ENCODE measurements around the gene KNSTRN.

KNSTRN gene

DNA sequence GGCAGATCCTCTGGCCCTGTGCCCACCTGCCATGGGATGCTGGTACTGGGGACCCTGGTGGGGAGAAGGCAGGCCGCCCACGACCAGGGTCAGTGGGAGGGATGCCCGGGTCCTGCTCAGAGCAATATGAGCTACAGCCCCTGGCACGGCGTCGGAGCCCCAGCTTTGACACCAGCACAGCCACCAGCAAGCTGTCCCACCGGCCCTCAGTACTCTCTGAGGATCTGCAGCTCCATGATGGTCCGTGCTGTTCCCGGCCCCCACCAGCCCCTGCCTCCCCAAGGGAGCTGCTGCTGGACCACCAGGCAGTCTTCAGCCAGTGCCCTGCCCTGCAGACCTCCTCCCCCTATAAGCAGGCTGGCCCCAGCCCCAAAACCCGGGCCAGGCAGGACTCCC is 13.0 kb upstream of the KNSTRN start:
- in situ Hi-C loops (cut with MboI; ENCODE audit: low pct_unique_long_range_greater_than_20kb, low sequenced_read_pairs, unreplicated experiment): no loop called here
- DNase-seq (ENCODE audit: low spot score): no peak
- TF ChIP-seq, protein P1, sequence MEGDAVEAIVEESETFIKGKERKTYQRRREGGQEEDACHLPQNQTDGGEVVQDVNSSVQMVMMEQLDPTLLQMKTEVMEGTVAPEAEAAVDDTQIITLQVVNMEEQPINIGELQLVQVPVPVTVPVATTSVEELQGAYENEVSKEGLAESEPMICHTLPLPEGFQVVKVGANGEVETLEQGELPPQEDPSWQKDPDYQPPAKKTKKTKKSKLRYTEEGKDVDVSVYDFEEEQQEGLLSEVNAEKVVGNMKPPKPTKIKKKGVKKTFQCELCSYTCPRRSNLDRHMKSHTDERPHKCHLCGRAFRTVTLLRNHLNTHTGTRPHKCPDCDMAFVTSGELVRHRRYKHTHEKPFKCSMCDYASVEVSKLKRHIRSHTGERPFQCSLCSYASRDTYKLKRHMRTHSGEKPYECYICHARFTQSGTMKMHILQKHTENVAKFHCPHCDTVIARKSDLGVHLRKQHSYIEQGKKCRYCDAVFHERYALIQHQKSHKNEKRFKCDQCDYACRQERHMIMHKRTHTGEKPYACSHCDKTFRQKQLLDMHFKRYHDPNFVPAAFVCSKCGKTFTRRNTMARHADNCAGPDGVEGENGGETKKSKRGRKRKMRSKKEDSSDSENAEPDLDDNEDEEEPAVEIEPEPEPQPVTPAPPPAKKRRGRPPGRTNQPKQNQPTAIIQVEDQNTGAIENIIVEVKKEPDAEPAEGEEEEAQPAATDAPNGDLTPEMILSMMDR (IDR thresholded peaks at IDR 0.05; ENCODE audit: extremely low read depth, insufficient read depth, missing control alignments): no peak

DNA sequence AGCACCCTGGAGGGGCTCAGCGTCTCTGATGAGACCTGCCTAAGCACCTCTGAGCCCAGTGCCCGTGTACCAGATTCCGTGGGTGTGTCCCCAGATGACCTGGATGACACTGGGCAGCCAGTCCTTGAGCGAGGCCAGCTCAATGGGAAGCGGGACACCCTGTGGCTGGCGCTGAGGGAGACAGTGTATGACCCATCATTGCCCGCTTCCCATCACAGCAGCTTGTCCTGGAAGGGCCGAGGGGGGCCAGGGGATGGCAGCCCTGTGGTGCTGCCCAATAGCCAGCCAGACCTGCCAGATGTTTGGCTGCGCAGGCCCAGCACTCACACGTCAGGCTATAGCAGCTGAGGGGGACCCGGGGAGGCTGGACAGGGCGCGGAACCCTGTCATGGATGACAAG is 12.6 kb upstream of the KNSTRN start:
- DNase-seq (ENCODE audit: low spot score): no peak
- TF ChIP-seq, protein P1 (IDR thresholded peaks at IDR 0.05; ENCODE audit: extremely low read depth, insufficient read depth, missing control alignments): no peak
- in situ Hi-C loops (cut with MboI; ENCODE audit: low pct_unique_long_range_greater_than_20kb, low sequenced_read_pairs, unreplicated experiment): no loop called here

DNA sequence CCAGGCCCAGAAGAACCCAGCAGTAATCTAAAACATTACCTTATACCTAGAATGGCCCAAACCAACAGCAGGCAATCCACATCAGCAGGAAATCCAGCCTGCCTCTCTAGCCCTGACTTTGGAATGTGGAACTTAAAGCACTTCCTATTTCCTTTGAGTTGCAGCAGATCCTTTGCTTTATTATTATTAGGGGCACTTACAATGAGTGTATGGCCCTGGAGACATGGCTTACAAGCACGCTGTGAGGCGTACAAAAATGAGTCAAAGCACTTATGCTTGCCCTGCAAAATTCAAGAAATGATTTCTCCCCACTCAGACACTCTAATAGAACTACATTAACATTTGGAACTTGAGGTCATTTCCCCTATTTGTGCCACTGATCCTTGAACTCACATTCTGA is 9.5 kb upstream of the KNSTRN start:
- TF ChIP-seq, protein P1 (IDR thresholded peaks at IDR 0.05; ENCODE audit: extremely low read depth, insufficient read depth, missing control alignments): no peak
- in situ Hi-C loops (cut with MboI; ENCODE audit: low pct_unique_long_range_greater_than_20kb, low sequenced_read_pairs, unreplicated experiment): no loop called here
- no peak for DNase-seq (ENCODE audit: low spot score)

DNA sequence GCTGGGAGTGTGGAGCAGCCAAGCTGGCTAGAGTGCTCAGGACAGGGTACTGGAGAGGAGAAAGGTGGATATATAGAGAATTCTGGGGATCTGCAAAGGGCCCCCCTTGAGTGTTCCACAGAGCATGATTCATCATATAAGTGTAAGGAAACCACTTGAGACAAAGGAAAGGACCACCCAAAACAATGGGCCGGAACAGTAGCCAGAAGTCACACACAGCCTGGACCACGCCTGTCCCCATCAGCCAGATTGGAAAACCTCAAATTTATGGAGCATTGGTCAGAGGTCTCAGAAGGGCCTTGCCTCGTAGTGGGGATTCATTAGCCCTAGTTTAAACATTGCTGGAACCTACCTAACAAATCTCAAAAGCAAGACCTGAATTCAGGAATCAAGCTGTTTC is 4.9 kb upstream of the KNSTRN start:
- TF ChIP-seq, protein P1 (IDR thresholded peaks at IDR 0.05; ENCODE audit: extremely low read depth, insufficient read depth, missing control alignments): no peak
- no peak for DNase-seq (ENCODE audit: low spot score)
- in situ Hi-C loops (cut with MboI; ENCODE audit: low pct_unique_long_range_greater_than_20kb, low sequenced_read_pairs, unreplicated experiment): no loop called here

DNA sequence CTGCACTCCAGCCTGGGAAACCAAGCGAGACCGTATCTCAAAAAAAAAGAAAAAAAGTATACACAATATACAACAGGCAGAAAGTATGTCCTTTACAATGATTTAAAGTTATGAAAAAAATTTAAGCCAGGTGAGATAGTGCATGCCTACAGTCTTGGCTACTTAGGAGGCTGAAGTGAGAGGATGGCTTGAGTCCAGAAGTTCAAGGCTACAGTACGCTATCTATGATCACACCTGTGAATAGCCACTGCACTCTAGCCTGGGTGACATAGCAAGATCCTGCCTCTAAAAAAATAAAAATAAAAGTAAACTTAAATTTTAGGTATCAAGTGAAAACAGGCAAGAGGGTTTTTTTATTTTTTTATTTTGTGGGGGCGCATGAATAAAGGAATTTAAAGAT is 3.1 kb upstream of the KNSTRN start:
- DNase-seq (ENCODE audit: low spot score): no peak
- TF ChIP-seq, protein P1 (IDR thresholded peaks at IDR 0.05; ENCODE audit: extremely low read depth, insufficient read depth, missing control alignments): no peak
- in situ Hi-C loops (cut with MboI; ENCODE audit: low pct_unique_long_range_greater_than_20kb, low sequenced_read_pairs, unreplicated experiment): no loop called here

DNA sequence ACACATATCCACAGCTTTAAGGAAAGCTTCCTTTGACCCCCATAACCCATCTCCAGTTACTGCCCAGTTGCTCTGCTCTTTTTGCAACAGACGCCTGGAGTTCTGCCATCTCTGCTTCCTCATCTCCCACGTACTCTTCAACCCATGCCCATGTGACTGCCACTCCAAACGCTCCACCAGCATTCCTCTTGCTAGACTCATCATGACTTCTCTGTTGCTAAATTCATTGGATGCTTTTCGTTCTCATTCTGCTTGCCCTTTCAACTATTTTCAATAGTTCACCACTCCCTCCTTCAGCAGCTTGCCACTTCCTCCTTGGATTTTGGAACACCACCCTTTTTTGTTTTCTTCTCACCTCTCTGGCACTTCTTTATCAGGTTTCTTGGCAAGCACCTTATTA is 2.7 kb upstream of the KNSTRN start:
- TF ChIP-seq, protein P1 (IDR thresholded peaks at IDR 0.05; ENCODE audit: extremely low read depth, insufficient read depth, missing control alignments): no peak
- in situ Hi-C loops (cut with MboI; ENCODE audit: low pct_unique_long_range_greater_than_20kb, low sequenced_read_pairs, unreplicated experiment): no loop called here
- DNase-seq (ENCODE audit: low spot score): no peak

DNA sequence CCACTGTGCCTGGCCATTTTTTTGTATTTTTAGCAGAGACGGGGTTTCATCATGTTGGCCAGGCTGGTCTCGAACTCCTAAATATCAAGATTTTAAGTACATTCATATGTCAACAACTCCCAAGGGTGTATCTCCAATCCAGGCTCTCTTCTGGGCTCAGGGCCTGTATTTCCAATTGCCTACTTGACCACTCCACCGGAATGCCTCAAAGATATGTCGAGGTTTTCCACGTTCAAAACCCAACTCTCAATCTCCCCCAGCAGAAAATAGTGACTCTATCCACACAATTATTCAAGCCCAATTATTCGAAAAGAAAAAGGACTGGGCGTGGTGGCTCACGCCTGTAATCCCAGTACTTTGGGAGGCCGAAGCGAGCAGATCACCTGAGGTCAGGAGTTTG is 1.9 kb upstream of the KNSTRN start:
- DNase-seq (ENCODE audit: low spot score): no peak
- TF ChIP-seq, protein P1 (IDR thresholded peaks at IDR 0.05; ENCODE audit: extremely low read depth, insufficient read depth, missing control alignments): no peak
- in situ Hi-C loops (cut with MboI; ENCODE audit: low pct_unique_long_range_greater_than_20kb, low sequenced_read_pairs, unreplicated experiment): no loop called here
